Lower leg skin (tissue), 4 donors: ENCODE results near the gene COPA. TPM values are rescaled to one million over a fixed set of nuclear protein-coding genes. Genes with fewer than 3 reads are reported as not detected.

ENCODE experiments used
- DNase-seq, 2 donors: peaks; one replicate each; pipeline ENCODE4 v3.0.0-alpha.2; 2019; ENCODE audit warnings: low spot score in 2 of 2
- H3K4me3 ChIP-seq: fragments of 200-600 bp; sonication (generic); 2 replicates; pipeline ENCODE4 v1.5.1; 2017; ENCODE audit warnings: mild to moderate bottlenecking, low read depth; ENCODE audit not compliant: poor library complexity, severe bottlenecking
- CTCF ChIP-seq, 3 donors: fragments of 450-650 bp; IDR thresholded peaks; one replicate each; pipeline ENCODE4 v1.5.1; 2016; ENCODE audit warnings: antibody characterized with exemption in 3 of 3, mild to moderate bottlenecking in 3 of 3, moderate library complexity in 2 of 3
- POLR2A ChIP-seq, 2 donors: fragments of 450-650 bp; IDR thresholded peaks; one replicate each; pipeline ENCODE4 v1.6.1; 2016 to 2017; ENCODE audit warnings: antibody characterized with exemption in 2 of 2, mild to moderate bottlenecking in 1 of 2, moderate library complexity in 1 of 2
- WGBS, 2 donors: methylation state at CpG; one replicate each; pipeline ENCODE4 v1.1.5; 2018; 5-methylcytosine and 5-hydroxymethylcytosine counted together
- intact Hi-C: fragments of 100-400 bp; cut with DNase I; formaldehyde crosslinking; loops from one replicate; pipeline ENCODE4 v1.15.0; 2023; ENCODE audit warnings: low total_unique reads
- total RNA-seq, 4 donors: library from RNA; depleted of rRNA; stranded (reverse); fragments of >200 nt; gene quantifications; one replicate each; pipeline ENCODE4 v1.1.0, GENCODE V29; 2016

Gene COPA
- total RNA-seq, 4 donors from 2014 or later = 72.3 to 93.6 (median 80.2) TPM

- H3K4me3 ChIP-seq = no peak overlapping the region
- intact Hi-C loops = no loop called here
- DNase-seq = no peak
- no peak for TF ChIP-seq POLR2A (IDR thresholded peaks at IDR 0.05)
- no peak for TF ChIP-seq CTCF (IDR thresholded peaks at IDR 0.05)
- WGBS, 2 donors = 84 to 86% methylated on average over 1 of the region's 1 CpG
These were observed 26.0 kb upstream of the COPA start for GRCh38 chr1:160369087-160369486.

DNA sequence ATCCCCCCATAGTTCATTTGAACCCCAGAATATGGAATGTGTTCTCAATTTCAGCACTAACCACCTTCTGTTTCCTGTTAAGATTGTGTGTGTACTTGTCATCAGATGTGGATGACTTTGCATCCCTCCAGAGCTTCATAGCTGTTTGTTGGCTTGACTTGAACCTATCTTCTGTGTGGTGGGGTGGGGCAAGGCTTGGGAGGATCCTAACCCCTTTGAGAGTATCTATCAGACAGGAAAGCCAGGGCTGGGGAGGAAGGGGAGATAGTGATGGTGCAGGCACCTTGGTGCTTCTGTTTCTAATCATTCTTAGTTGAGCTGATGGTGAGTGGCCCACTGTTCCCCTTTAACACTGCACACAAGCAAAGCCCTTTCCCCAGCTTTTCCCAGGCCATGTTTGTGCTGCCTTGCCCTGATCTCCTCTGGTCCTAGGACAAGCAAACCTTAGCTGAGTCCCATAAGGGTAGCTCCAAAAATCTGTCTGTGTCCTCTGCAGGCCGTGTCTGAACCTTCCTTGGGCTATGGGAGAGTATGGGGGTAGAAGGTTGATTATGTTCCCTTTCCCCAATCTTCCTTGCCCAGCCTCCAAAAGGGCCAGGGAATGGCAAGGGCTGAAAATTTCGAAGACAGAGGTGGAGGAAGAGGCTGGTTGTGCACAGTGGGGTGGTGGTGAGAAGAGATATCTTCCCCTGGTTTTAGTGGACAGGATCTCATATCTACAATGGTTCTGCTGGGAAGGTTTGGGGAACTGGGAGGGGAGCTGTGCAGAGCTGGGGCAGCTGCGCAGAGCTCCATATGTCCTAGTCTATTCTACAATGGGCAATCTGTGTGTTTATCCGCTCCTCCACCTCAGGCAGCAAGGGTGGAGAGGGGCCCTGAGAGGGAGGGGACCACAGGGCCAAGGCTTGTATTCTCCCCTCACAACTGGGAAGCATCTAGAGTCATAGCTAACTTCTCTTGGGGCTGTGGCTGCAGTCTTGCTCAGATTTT is 25.2 kb upstream of the COPA start:
- H3K4me3 ChIP-seq = no peak overlapping the region
- intact Hi-C loops = no loop called here
- DNase-seq = peak in 1 of 2 donors; percentile 53
- 78 to 87% methylated on average over 4 of the region's 4 CpGs for WGBS, 2 donors
- TF ChIP-seq CTCF (IDR thresholded peaks at IDR 0.05) = no peak
- TF ChIP-seq POLR2A (IDR thresholded peaks at IDR 0.05) = no peak

GRCh38 chr1:160367516-160367900 is 24.5 kb upstream of the COPA start:
- intact Hi-C loops = no loop called here
- no peak overlapping the region for H3K4me3 ChIP-seq
- TF ChIP-seq POLR2A (IDR thresholded peaks at IDR 0.05) (no peak), CTCF (IDR thresholded peaks at IDR 0.05) (no peak)
- DNase-seq = peak in 1 of 2 donors; percentile 31
- WGBS, 2 donors = 57 to 64% methylated on average over 4 of the region's 4 CpGs

- peak in 1 of 2 donors; percentile 72 for DNase-seq
- TF ChIP-seq POLR2A (IDR thresholded peaks at IDR 0.05) (no peak), CTCF (IDR thresholded peaks at IDR 0.05) (no peak)
- no peak within 1 kb of the TSS for H3K4me3 ChIP-seq
- intact Hi-C loops = no loop called here
- WGBS, 2 donors = 65 to 72% methylated on average over 15 of the region's 15 CpGs
These were observed 23.9 kb upstream of the COPA start, which contains the start of gene NHLH1 for GRCh38 chr1:160366731-160367515. NHLH1 (plus strand) TSS chr1:160367071; CDS start chr1:160370732, 3,661 bp downstream.

- intact Hi-C loops = no loop called here
- 82 to 86% methylated on average over 1 of the region's 1 CpG for WGBS, 2 donors
- no peak overlapping the region for H3K4me3 ChIP-seq
- TF ChIP-seq POLR2A (IDR thresholded peaks at IDR 0.05) = no peak
- peak in 1 of 2 donors; percentile 57 for DNase-seq
These were observed 22.3 kb upstream of the COPA start for GRCh38 chr1:160365325-160365724.
